Measurements from ENCODE around the gene IPO11. TPM values are rescaled to one million over a fixed set of nuclear protein-coding genes. Genes with fewer than 3 reads are reported as not detected.
"Not testable (repeated sequence)": the region's sequence is repeated elsewhere in the genome, so short reads cannot be mapped to it uniquely, and the experiment has no call there.

IPO11 gene
- total RNA-seq, 2 experiments from 2014 or later, result 73.4 to 77.1 TPM

- not testable (repeated sequence) for DNase-seq, H3K27me3 Mint-ChIP-seq, H3K4me1 Mint-ChIP-seq, H3K36me3 Mint-ChIP-seq, H3K27ac Mint-ChIP-seq, H3K4me3 Mint-ChIP-seq
- peaks cover 18% of the 10 kb centered on the region for H3K9me3 Mint-ChIP-seq
Observed at GRCh38 chr5:62676596-62676995, 264.0 kb downstream of the IPO11 start.

Other genes starting within 250 kb of the IPO11 start
- gene KIF2A, start 106.6 kb upstream of the IPO11 start, total RNA-seq, result 100 to 1,000 TPM; 164 to 175 TPM
- 10 to 100 TPM; 59.6 to 62.5 TPM for gene DIMT1, start 8.9 kb upstream of the IPO11 start, total RNA-seq
- under 1 TPM; 0.34 to 0.43 TPM for gene LRRC70, start 166.1 kb downstream of the IPO11 start, total RNA-seq